ENCODE results near the gene MKRN2. TPM values are rescaled to one million over a fixed set of nuclear protein-coding genes. Genes with fewer than 3 reads are reported as not detected.
A peak's percentile ranks its signal among the peaks of the same experiment; 100 is the strongest.
"Not testable (repeated sequence)": the region's sequence is repeated elsewhere in the genome, so short reads cannot be mapped to it uniquely, and the experiment has no call there.

The MKRN2 gene
- polyA plus RNA-seq, 4 donors = 12.7 to 34.3 (median 14.6) TPM

- no peak overlapping the region for H3K4me3 ChIP-seq (ENCODE audit: low read depth in 1 of 3, low read length in 3 of 3)
- peaks cover 0 to 17% (median 5%) of the 10 kb centered on the region in 3 donors for H3K36me3 ChIP-seq (ENCODE audit: control insufficient read depth in 3 of 3, insufficient read depth in 2 of 3, low read depth in 1 of 3, low read length in 3 of 3)
- no peaks in the 10 kb centered on the region for H3K9me3 ChIP-seq (ENCODE audit: control insufficient read depth in 2 of 2, insufficient read depth in 1 of 2, low read depth in 1 of 2, low read length in 1 of 2)
- peaks cover 0 to 4% (median 3%) of the 10 kb centered on the region in 3 donors for H3K4me1 ChIP-seq (ENCODE audit: control insufficient read depth in 3 of 3, insufficient read depth in 2 of 3, low read depth in 1 of 3, low read length in 2 of 3)
- no peak overlapping the region for H3K27ac ChIP-seq (ENCODE audit: low read depth in 1 of 3, low read length in 2 of 3)
- FAIRE-seq (no peak), DNase-seq (peak in 1 of 2 donors; percentile 8)
- H3K27me3 ChIP-seq (ENCODE audit: control insufficient read depth in 3 of 3, insufficient read depth in 3 of 3, low read length in 3 of 3) = no peaks in the 10 kb centered on the region
These were observed 63.8 kb downstream of the MKRN2 start for GRCh38 chr3:12620729-12621128.

GRCh38 chr3:12622335-12622734 lies 65.4 kb downstream of the MKRN2 start:
- 50 to 60% (median 58%) methylated on average over 4 of the region's 4 CpGs for WGBS, 3 donors
- FAIRE-seq (no peak), DNase-seq (peak in 1 of 2 donors; percentile 14)
- no peaks in the 10 kb centered on the region for H3K9me3 ChIP-seq (ENCODE audit: control insufficient read depth in 2 of 2, insufficient read depth in 1 of 2, low read depth in 1 of 2, low read length in 1 of 2)
- H3K27me3 ChIP-seq (ENCODE audit: control insufficient read depth in 3 of 3, insufficient read depth in 3 of 3, low read length in 3 of 3) = no peaks in the 10 kb centered on the region
- H3K4me3 ChIP-seq (ENCODE audit: low read depth in 1 of 3, low read length in 3 of 3) = no peak overlapping the region
- H3K36me3 ChIP-seq (ENCODE audit: control insufficient read depth in 3 of 3, insufficient read depth in 2 of 3, low read depth in 1 of 3, low read length in 3 of 3) = peaks cover 0 to 15% (median 3%) of the 10 kb centered on the region in 3 donors
- peaks cover 0 to 8% (median 3%) of the 10 kb centered on the region in 3 donors for H3K4me1 ChIP-seq (ENCODE audit: control insufficient read depth in 3 of 3, insufficient read depth in 2 of 3, low read depth in 1 of 3, low read length in 2 of 3)
- H3K27ac ChIP-seq (ENCODE audit: low read depth in 1 of 3, low read length in 2 of 3) = no peak overlapping the region

- no peak overlapping the region for H3K4me3 ChIP-seq (ENCODE audit: low read depth in 1 of 3, low read length in 3 of 3)
- H3K27me3 ChIP-seq (ENCODE audit: control insufficient read depth in 3 of 3, insufficient read depth in 3 of 3, low read length in 3 of 3) = no peaks in the 10 kb centered on the region
- no peaks in the 10 kb centered on the region for H3K9me3 ChIP-seq (ENCODE audit: control insufficient read depth in 2 of 2, insufficient read depth in 1 of 2, low read depth in 1 of 2, low read length in 1 of 2)
- H3K27ac ChIP-seq (ENCODE audit: low read depth in 1 of 3, low read length in 2 of 3) = no peak overlapping the region
- WGBS, 3 donors = 84 to 88% (median 87%) methylated on average over 5 of the region's 5 CpGs
- no peak for DNase-seq
- peaks cover 0 to 7% (median 0%) of the 10 kb centered on the region in 3 donors for H3K36me3 ChIP-seq (ENCODE audit: control insufficient read depth in 3 of 3, insufficient read depth in 2 of 3, low read depth in 1 of 3, low read length in 3 of 3)
- H3K4me1 ChIP-seq (ENCODE audit: control insufficient read depth in 3 of 3, insufficient read depth in 2 of 3, low read depth in 1 of 3, low read length in 2 of 3) = peaks cover 0 to 8% (median 3%) of the 10 kb centered on the region in 3 donors
- no peak for FAIRE-seq
These were observed 67.2 kb downstream of the MKRN2 start for GRCh38 chr3:12624056-12624455.

GRCh38 chr3:12624964-12625363 lies 68.1 kb downstream of the MKRN2 start:
- not testable (repeated sequence) for H3K9me3 ChIP-seq (ENCODE audit: control insufficient read depth in 2 of 2, insufficient read depth in 1 of 2, low read depth in 1 of 2, low read length in 1 of 2); H3K4me3 ChIP-seq (ENCODE audit: low read depth in 1 of 3, low read length in 3 of 3); H3K36me3 ChIP-seq (ENCODE audit: control insufficient read depth in 3 of 3, insufficient read depth in 2 of 3, low read depth in 1 of 3, low read length in 3 of 3); DNase-seq; FAIRE-seq; H3K27me3 ChIP-seq (ENCODE audit: control insufficient read depth in 3 of 3, insufficient read depth in 3 of 3, low read length in 3 of 3); H3K4me1 ChIP-seq (ENCODE audit: control insufficient read depth in 3 of 3, insufficient read depth in 2 of 3, low read depth in 1 of 3, low read length in 2 of 3)
- 95 to 96% (median 95%) methylated on average over 3 of the region's 3 CpGs for WGBS, 3 donors
- H3K27ac ChIP-seq (ENCODE audit: low read depth in 1 of 3, low read length in 2 of 3) = peak overlapping the region in 1 of 3 donors; percentile 49

- H3K4me1 ChIP-seq (ENCODE audit: control insufficient read depth in 3 of 3, insufficient read depth in 2 of 3, low read depth in 1 of 3, low read length in 2 of 3) = peaks cover 0 to 7% (median 2%) of the 10 kb centered on the region in 3 donors
- H3K4me3 ChIP-seq (ENCODE audit: low read depth in 1 of 3, low read length in 3 of 3) = no peak overlapping the region
- WGBS, 3 donors = 43 to 58% (median 58%) methylated on average over 4 of the region's 4 CpGs
- FAIRE-seq (no peak), DNase-seq (no peak)
- peaks cover 0 to 7% (median 0%) of the 10 kb centered on the region in 3 donors for H3K36me3 ChIP-seq (ENCODE audit: control insufficient read depth in 3 of 3, insufficient read depth in 2 of 3, low read depth in 1 of 3, low read length in 3 of 3)
- H3K9me3 ChIP-seq (ENCODE audit: control insufficient read depth in 2 of 2, insufficient read depth in 1 of 2, low read depth in 1 of 2, low read length in 1 of 2) = no peaks in the 10 kb centered on the region
- H3K27me3 ChIP-seq (ENCODE audit: control insufficient read depth in 3 of 3, insufficient read depth in 3 of 3, low read length in 3 of 3) = no peaks in the 10 kb centered on the region
- no peak overlapping the region for H3K27ac ChIP-seq (ENCODE audit: low read depth in 1 of 3, low read length in 2 of 3)
These were observed 70.5 kb downstream of the MKRN2 start for GRCh38 chr3:12627370-12627769.

- no peak overlapping the region for H3K4me3 ChIP-seq (ENCODE audit: low read depth in 1 of 3, low read length in 3 of 3)
- no peak for FAIRE-seq
- DNase-seq = no peak
- H3K27me3 ChIP-seq (ENCODE audit: control insufficient read depth in 3 of 3, insufficient read depth in 3 of 3, low read length in 3 of 3) = no peaks in the 10 kb centered on the region
- WGBS, 3 donors = 83 to 91% (median 88%) methylated on average over 1 of the region's 1 CpG
- H3K36me3 ChIP-seq (ENCODE audit: control insufficient read depth in 3 of 3, insufficient read depth in 2 of 3, low read depth in 1 of 3, low read length in 3 of 3) = peaks cover 0 to 7% (median 0%) of the 10 kb centered on the region in 3 donors
- H3K27ac ChIP-seq (ENCODE audit: low read depth in 1 of 3, low read length in 2 of 3) = no peak overlapping the region
- peaks cover 0 to 4% (median 0%) of the 10 kb centered on the region in 3 donors for H3K4me1 ChIP-seq (ENCODE audit: control insufficient read depth in 3 of 3, insufficient read depth in 2 of 3, low read depth in 1 of 3, low read length in 2 of 3)
- no peaks in the 10 kb centered on the region for H3K9me3 ChIP-seq (ENCODE audit: control insufficient read depth in 2 of 2, insufficient read depth in 1 of 2, low read depth in 1 of 2, low read length in 1 of 2)
These were observed 71.9 kb downstream of the MKRN2 start for GRCh38 chr3:12628813-12629212.

GRCh38 chr3:12629560-12629959 lies 72.7 kb downstream of the MKRN2 start:
- H3K4me3 ChIP-seq (ENCODE audit: low read depth in 1 of 3, low read length in 3 of 3) = no peak overlapping the region
- WGBS, 3 donors = 28 to 57% (median 38%) methylated on average over 4 of the region's 4 CpGs
- no peaks in the 10 kb centered on the region for H3K9me3 ChIP-seq (ENCODE audit: control insufficient read depth in 2 of 2, insufficient read depth in 1 of 2, low read depth in 1 of 2, low read length in 1 of 2)
- H3K4me1 ChIP-seq (ENCODE audit: control insufficient read depth in 3 of 3, insufficient read depth in 2 of 3, low read depth in 1 of 3, low read length in 2 of 3) = peaks cover 0 to 4% (median 0%) of the 10 kb centered on the region in 3 donors
- DNase-seq = peak in 1 of 2 donors; percentile 50
- peaks cover 0 to 7% (median 0%) of the 10 kb centered on the region in 3 donors for H3K36me3 ChIP-seq (ENCODE audit: control insufficient read depth in 3 of 3, insufficient read depth in 2 of 3, low read depth in 1 of 3, low read length in 3 of 3)
- no peak for FAIRE-seq
- H3K27ac ChIP-seq (ENCODE audit: low read depth in 1 of 3, low read length in 2 of 3) = no peak overlapping the region
- H3K27me3 ChIP-seq (ENCODE audit: control insufficient read depth in 3 of 3, insufficient read depth in 3 of 3, low read length in 3 of 3) = no peaks in the 10 kb centered on the region

- WGBS, 3 donors = 58 to 74% (median 66%) methylated on average over 2 of the region's 2 CpGs
- DNase-seq (no peak), FAIRE-seq (no peak)
- H3K27me3 ChIP-seq (ENCODE audit: control insufficient read depth in 3 of 3, insufficient read depth in 3 of 3, low read length in 3 of 3) = no peaks in the 10 kb centered on the region
- H3K9me3 ChIP-seq (ENCODE audit: control insufficient read depth in 2 of 2, insufficient read depth in 1 of 2, low read depth in 1 of 2, low read length in 1 of 2) = no peaks in the 10 kb centered on the region
- no peak overlapping the region for H3K4me3 ChIP-seq (ENCODE audit: low read depth in 1 of 3, low read length in 3 of 3)
- H3K36me3 ChIP-seq (ENCODE audit: control insufficient read depth in 3 of 3, insufficient read depth in 2 of 3, low read depth in 1 of 3, low read length in 3 of 3) = peaks cover 0 to 7% (median 0%) of the 10 kb centered on the region in 3 donors
- H3K4me1 ChIP-seq (ENCODE audit: control insufficient read depth in 3 of 3, insufficient read depth in 2 of 3, low read depth in 1 of 3, low read length in 2 of 3) = peaks cover 0 to 4% (median 0%) of the 10 kb centered on the region in 3 donors
- H3K27ac ChIP-seq (ENCODE audit: low read depth in 1 of 3, low read length in 2 of 3) = no peak overlapping the region
These were observed 73.4 kb downstream of the MKRN2 start for GRCh38 chr3:12630292-12630691.

- H3K4me3 ChIP-seq (ENCODE audit: low read depth in 1 of 3, low read length in 3 of 3); H3K9me3 ChIP-seq (ENCODE audit: control insufficient read depth in 2 of 2, insufficient read depth in 1 of 2, low read depth in 1 of 2, low read length in 1 of 2); FAIRE-seq; H3K4me1 ChIP-seq (ENCODE audit: control insufficient read depth in 3 of 3, insufficient read depth in 2 of 3, low read depth in 1 of 3, low read length in 2 of 3); H3K36me3 ChIP-seq (ENCODE audit: control insufficient read depth in 3 of 3, insufficient read depth in 2 of 3, low read depth in 1 of 3, low read length in 3 of 3); H3K27ac ChIP-seq (ENCODE audit: low read depth in 1 of 3, low read length in 2 of 3); DNase-seq; H3K27me3 ChIP-seq (ENCODE audit: control insufficient read depth in 3 of 3, insufficient read depth in 3 of 3, low read length in 3 of 3): not testable (repeated sequence)
- WGBS, 3 donors = 91 to 95% (median 93%) methylated on average over 7 of the region's 7 CpGs
These were observed 74.0 kb downstream of the MKRN2 start for GRCh38 chr3:12630843-12631242.
